Activated CD4-positive, alpha-beta T cell treated with anti-CD3 and anti-CD28 coated beads for 36 hours (primary cell): ENCODE results near the gene TMEM248. TPM values are rescaled to one million over a fixed set of nuclear protein-coding genes. Genes with fewer than 3 reads are reported as not detected.
"Not testable (repeated sequence)": the region's sequence is repeated elsewhere in the genome, so short reads cannot be mapped to it uniquely, and the experiment has no call there.

Experiments
- ATAC-seq: fragments of 200-7000 bp; cut with Tn5 transposase; one replicate; pipeline ENCODE4 v1.10.0; 2021; ENCODE audit warnings: mild to moderate bottlenecking, moderate library complexity
- CTCF ChIA-PET: fragments of 350-600 bp; sonication (Branson Sonifier 250); formaldehyde crosslinking; loops from one replicate; lab custom pipeline; 2021; ENCODE audit warnings: antibody characterized with exemption; lab: Charles Lee
- POLR2A ChIA-PET: fragments of 350-600 bp; sonication (Branson Sonifier 250); formaldehyde crosslinking; loops from one replicate; lab custom pipeline; 2021; ENCODE audit warnings: antibody characterized with exemption, inconsistent platforms; lab: Charles Lee
- DNase-seq: peaks from one replicate; pipeline ENCODE4 v3.0.0-alpha.2; 2020
- H3K27ac Mint-ChIP-seq: one replicate; pipeline ENCODE4 v1.8.0; 2021; ENCODE audit warnings: mixed read lengths
- H3K27me3 Mint-ChIP-seq: one replicate; pipeline ENCODE4 v1.8.0; 2021; ENCODE audit warnings: mixed read lengths
- H3K36me3 Mint-ChIP-seq: one replicate; pipeline ENCODE4 v1.8.0; 2021; ENCODE audit warnings: low read depth, mixed read lengths
- H3K4me1 Mint-ChIP-seq: one replicate; pipeline ENCODE4 v1.8.0; 2021; ENCODE audit warnings: mixed read lengths
- H3K4me3 Mint-ChIP-seq: one replicate; pipeline ENCODE4 v1.8.0; 2021; ENCODE audit warnings: mild to moderate bottlenecking, moderate library complexity, mixed read lengths
- H3K9me3 Mint-ChIP-seq: one replicate; pipeline ENCODE4 v1.8.0; 2021; ENCODE audit warnings: low read depth, mixed read lengths
- intact Hi-C, 2 experiments: fragments of 100-400 bp; cut with DNase I in 1 of 2; cut with micrococcal nuclease in 1 of 2; formaldehyde crosslinking; loops; one replicate each; pipeline versions ENCODE4 v1.14.2 to v1.15.1; 2022 to 2024; cut with DNase I, micrococcal nuclease
- total RNA-seq, 2 experiments: library from RNA; stranded (reverse); gene quantifications; one replicate each; pipeline ENCODE4 v1.2.3, GENCODE V29; 2021

TMEM248 gene
- total RNA-seq, result 10 to 100 TPM; 70.5 to 85.8 TPM

GRCh38 chr7:66920769-66921395, at the start of gene TMEM248:
TSS of gene TMEM248 (plus strand) at chr7:66921225. CDS start at chr7:66941866, 20,641 bp downstream.
- intact Hi-C loops, result loop anchor here (1.0 to 5.0 kb wide), 15 partner anchors 34 to 1884 kb away; partner anchors contain the start of genes GUSB (in 1 of the 2), RABGEF1 (in 1 of the 2), SBDS (in 1 of the 2) and TYW1 (in 1 of the 2)
- CTCF ChIA-PET, result interaction anchor here (0.6 to 2.9 kb wide), 4 partner anchors 76 to 640 kb away, joined by 3 to 12 read pairs (median 4); no protein-coding TSS in a partner anchor
- H3K36me3 Mint-ChIP-seq, result peaks cover 20% of the 10 kb centered on the region

GRCh38 chr7:66873476-66873875, 47.5 kb upstream of the TMEM248 start:
- Mint-ChIP-seq H3K9me3 (no peaks in the 10 kb centered on the region), H3K27ac (no peak overlapping the region), H3K4me3 (no peak overlapping the region), H3K36me3 (peaks cover 11% of the 10 kb centered on the region), H3K4me1 (peaks cover 18% of the 10 kb centered on the region), H3K27me3 (no peaks in the 10 kb centered on the region)
- ATAC-seq, result no peak
- intact Hi-C loops, result no loop called here
- CTCF ChIA-PET, result interaction anchor here (1.0 kb wide), 1 partner anchor 10 kb away, joined by 3 read pairs; no protein-coding TSS in a partner anchor
- POLR2A ChIA-PET, result interaction anchor here (0.6 kb wide), 1 partner anchor 440 kb away, joined by 3 read pairs; no protein-coding TSS in a partner anchor
- DNase-seq, result no peak

More at GRCh38 chr7:66920769-66921395, at the start of gene TMEM248:
- Mint-ChIP-seq H3K9me3 (no peaks in the 10 kb centered on the region), H3K27me3 (no peaks in the 10 kb centered on the region), H3K27ac (peak within 1 kb of the TSS; percentile 98), H3K4me3 (peak within 1 kb of the TSS; percentile 99), H3K4me1 (peaks cover 33% of the 10 kb centered on the region)
- ATAC-seq (peak; percentile 90), DNase-seq (peak; percentile 96)
- POLR2A ChIA-PET, result interaction anchor here (0.6 to 0.7 kb wide), 3 partner anchors 18 to 97 kb away, joined by 3 to 5 read pairs (median 4); no protein-coding TSS in a partner anchor

GRCh38 chr7:66877577-66878300, 43.3 kb upstream of the TMEM248 start:
- intact Hi-C loops, result no loop called here
- Mint-ChIP-seq H3K27me3 (no peaks in the 10 kb centered on the region), H3K4me3 (no peak overlapping the region), H3K9me3 (no peaks in the 10 kb centered on the region), H3K36me3 (no peaks in the 10 kb centered on the region), H3K27ac (peak overlapping the region; percentile 51), H3K4me1 (peaks cover 7% of the 10 kb centered on the region)
- ChIA-PET POLR2A (no interaction called here), CTCF (interaction anchor here (0.7 kb wide), 2 partner anchors 24 to 1128 kb away, joined by 3 read pairs; no protein-coding TSS in a partner anchor)
- ATAC-seq (no peak), DNase-seq (no peak)

- POLR2A ChIA-PET, result interaction anchor here (0.7 kb wide), 1 partner anchor 253 kb away, joined by 3 read pairs; no protein-coding TSS in a partner anchor
- CTCF ChIA-PET, result interaction anchor here (0.7 kb wide), 2 partner anchors 23 to 1129 kb away, joined by 3 read pairs; no protein-coding TSS in a partner anchor
- H3K27me3 Mint-ChIP-seq, H3K4me1 Mint-ChIP-seq, H3K4me3 Mint-ChIP-seq, H3K36me3 Mint-ChIP-seq, DNase-seq, H3K9me3 Mint-ChIP-seq, intact Hi-C loops, ATAC-seq: not testable (repeated sequence)
- peak overlapping the region; percentile 51 for H3K27ac Mint-ChIP-seq
Measured at GRCh38 chr7:66878301-66878685, 42.7 kb upstream of the TMEM248 start.

GRCh38 chr7:66880053-66880452, 41.0 kb upstream of the TMEM248 start:
- H3K27me3 Mint-ChIP-seq, result no peaks in the 10 kb centered on the region
- POLR2A ChIA-PET, result no interaction called here
- no peak overlapping the region for H3K4me3 Mint-ChIP-seq
- H3K36me3 Mint-ChIP-seq, result no peaks in the 10 kb centered on the region
- H3K27ac Mint-ChIP-seq, result no peak overlapping the region
- no peak for DNase-seq
- intact Hi-C loops, result loop anchor here in 1 of 2 experiments (5.0 to 10.0 kb wide), 4 partner anchors 135 to 255 kb away; partner anchors contain the start of gene RABGEF1
- ATAC-seq, result no peak
- H3K9me3 Mint-ChIP-seq, result no peaks in the 10 kb centered on the region
- CTCF ChIA-PET, result no interaction called here
- peaks cover 24% of the 10 kb centered on the region for H3K4me1 Mint-ChIP-seq

- H3K27ac Mint-ChIP-seq, result not testable (repeated sequence)
Measured at GRCh38 chr7:66880577-66880976, 40.4 kb upstream of the TMEM248 start.

GRCh38 chr7:66883716-66884115, 37.3 kb upstream of the TMEM248 start:
- peak; percentile 74 for ATAC-seq
- peaks cover 9% of the 10 kb centered on the region for H3K36me3 Mint-ChIP-seq
- no peak overlapping the region for H3K27ac Mint-ChIP-seq

More at GRCh38 chr7:66880577-66880976, 40.4 kb upstream of the TMEM248 start:
- H3K9me3 Mint-ChIP-seq, CTCF ChIA-PET, POLR2A ChIA-PET, H3K36me3 Mint-ChIP-seq, H3K4me3 Mint-ChIP-seq, H3K27me3 Mint-ChIP-seq, DNase-seq, ATAC-seq: not testable (repeated sequence)
- peaks cover 27% of the 10 kb centered on the region for H3K4me1 Mint-ChIP-seq
- intact Hi-C loops, result loop anchor here in 1 of 2 experiments (5.0 to 10.0 kb wide), 4 partner anchors 136 to 254 kb away; partner anchors contain the start of gene RABGEF1

GRCh38 chr7:66884556-66884955, 36.5 kb upstream of the TMEM248 start:
- H3K36me3 Mint-ChIP-seq, DNase-seq, H3K27me3 Mint-ChIP-seq, ATAC-seq, H3K9me3 Mint-ChIP-seq, POLR2A ChIA-PET, H3K27ac Mint-ChIP-seq, H3K4me3 Mint-ChIP-seq: not testable (repeated sequence)
- peaks cover 44% of the 10 kb centered on the region for H3K4me1 Mint-ChIP-seq
- intact Hi-C loops, result loop anchor here in 1 of 2 experiments (5.0 to 10.0 kb wide), 4 partner anchors 140 to 250 kb away; partner anchors contain the start of gene RABGEF1
- CTCF ChIA-PET, result interaction anchor here (1.1 kb wide), 1 partner anchor 40 kb away, joined by 4 read pairs; no protein-coding TSS in a partner anchor

More at GRCh38 chr7:66883716-66884115, 37.3 kb upstream of the TMEM248 start:
- DNase-seq, result peak; percentile 54
- CTCF ChIA-PET, result interaction anchor here (1.0 to 1.1 kb wide), 2 partner anchors 10 to 39 kb away, joined by 3 to 4 read pairs; no protein-coding TSS in a partner anchor
- POLR2A ChIA-PET, result no interaction called here
- Mint-ChIP-seq H3K27me3 (no peaks in the 10 kb centered on the region), H3K4me3 (no peak overlapping the region), H3K4me1 (peaks cover 44% of the 10 kb centered on the region), H3K9me3 (no peaks in the 10 kb centered on the region)
- intact Hi-C loops, result loop anchor here in 1 of 2 experiments (1.0 to 10.0 kb wide), 7 partner anchors 23 to 251 kb away; partner anchors contain the start of gene RABGEF1

GRCh38 chr7:66886152-66886551, 34.9 kb upstream of the TMEM248 start:
- DNase-seq (peak; percentile 33), ATAC-seq (peak; percentile 13)
- H3K4me3 Mint-ChIP-seq, result no peak overlapping the region
- H3K27ac Mint-ChIP-seq, result peak overlapping the region; percentile 72
- H3K27me3 Mint-ChIP-seq, result no peaks in the 10 kb centered on the region
- POLR2A ChIA-PET, result no interaction called here
- H3K4me1 Mint-ChIP-seq, result peaks cover 44% of the 10 kb centered on the region
- CTCF ChIA-PET, result interaction anchor here (1.5 kb wide), 1 partner anchor 41 kb away, joined by 5 read pairs; no protein-coding TSS in a partner anchor
- H3K9me3 Mint-ChIP-seq, result no peaks in the 10 kb centered on the region
- peaks cover 12% of the 10 kb centered on the region for H3K36me3 Mint-ChIP-seq
- intact Hi-C loops, result loop anchor here (2.0 to 10.0 kb wide), 4 partner anchors 41 to 249 kb away; partner anchors contain the start of gene RABGEF1 (in 1 of the 2)

GRCh38 chr7:66888223-66888622, 32.8 kb upstream of the TMEM248 start:
- H3K27me3 Mint-ChIP-seq, H3K4me3 Mint-ChIP-seq, POLR2A ChIA-PET, ATAC-seq, H3K9me3 Mint-ChIP-seq, DNase-seq, H3K27ac Mint-ChIP-seq, CTCF ChIA-PET: not testable (repeated sequence)
- intact Hi-C loops, result loop anchor here in 1 of 2 experiments (10.0 kb wide), 3 partner anchors 143 to 247 kb away; partner anchors contain the start of gene RABGEF1
- Mint-ChIP-seq H3K4me1 (peaks cover 42% of the 10 kb centered on the region), H3K36me3 (peaks cover 13% of the 10 kb centered on the region)
